ENCODE results near the gene APP.

Gene APP

GRCh38 chr21:26098772-26099397 is 71.7 kb downstream of the APP start:
- H3K9me2 ChIP-seq (replicated peaks; ENCODE audit: insufficient read depth, low read length): no peaks in the 10 kb centered on the region
- no peak overlapping the region for H3K4me2 ChIP-seq (ENCODE audit: low read depth, low read length)
- peaks cover 13% of the 10 kb centered on the region; the same call in 1 of the 2 replicates for H3K79me2 ChIP-seq (ENCODE audit: low read length)
- no peak overlapping the region for H3K27ac ChIP-seq (ENCODE audit: low read length)
- no peak overlapping the region for H3K4me3 ChIP-seq (ENCODE audit: low read length)
- H3K27me3 ChIP-seq (replicated peaks; ENCODE audit: insufficient read depth, low read length): no peaks in the 10 kb centered on the region
- no peak overlapping the region for H2AFZ ChIP-seq (ENCODE audit: low read length)
- no peaks in the 10 kb centered on the region for H3K4me1 ChIP-seq (ENCODE audit: low read length)
- H3K9ac ChIP-seq (ENCODE audit: low read length): no peak overlapping the region
- H3F3A ChIP-seq (ENCODE audit: insufficient read depth, low read length): no peaks in the 10 kb centered on the region
- no peaks in the 10 kb centered on the region for H3K36me3 ChIP-seq (replicated peaks; ENCODE audit: insufficient read depth, low read length)
- no peaks in the 10 kb centered on the region for H4K20me1 ChIP-seq (ENCODE audit: insufficient read depth, low read length)
- H3K9me3 ChIP-seq (replicated peaks; ENCODE audit: insufficient read depth, low read length): no peaks in the 10 kb centered on the region
- no peak for DNase-seq
- TF ChIP-seq CTCF (IDR thresholded peaks at IDR 0.05; ENCODE audit: low read length): no peak
- TF ChIP-seq EZH2phosphoT487 (IDR thresholded peaks at IDR 0.05; ENCODE audit: low read length): no peak
- TF ChIP-seq EZH2 (optimal IDR thresholded peaks at IDR 0.05; ENCODE audit: low read depth, low read length): no peak

- TF ChIP-seq CTCF (IDR thresholded peaks at IDR 0.05; ENCODE audit: low read length): no peak
- TF ChIP-seq EZH2phosphoT487 (IDR thresholded peaks at IDR 0.05; ENCODE audit: low read length): no peak
- TF ChIP-seq EZH2 (optimal IDR thresholded peaks at IDR 0.05; ENCODE audit: low read depth, low read length): no peak
- no peaks in the 10 kb centered on the region for H3K4me1 ChIP-seq (ENCODE audit: low read length)
Observed at GRCh38 chr21:26097475-26097874, 73.1 kb downstream of the APP start.

GRCh38 chr21:26096494-26097371 is 73.8 kb downstream of the APP start:
- no peaks in the 10 kb centered on the region for H3K36me3 ChIP-seq (replicated peaks; ENCODE audit: insufficient read depth, low read length)
- no peak overlapping the region for H3K27ac ChIP-seq (ENCODE audit: low read length)
- no peak for DNase-seq
- H4K20me1 ChIP-seq (ENCODE audit: insufficient read depth, low read length): no peaks in the 10 kb centered on the region
- H3K4me2 ChIP-seq (ENCODE audit: low read depth, low read length): no peak overlapping the region
- H3K9me2 ChIP-seq (replicated peaks; ENCODE audit: insufficient read depth, low read length): no peaks in the 10 kb centered on the region
- H3K9ac ChIP-seq (ENCODE audit: low read length): no peak overlapping the region
- H3K4me1 ChIP-seq (ENCODE audit: low read length): no peaks in the 10 kb centered on the region
- H3K79me2 ChIP-seq (ENCODE audit: low read length): peaks cover 13% of the 10 kb centered on the region; the same call in 1 of the 2 replicates
- no peaks in the 10 kb centered on the region for H3K9me3 ChIP-seq (replicated peaks; ENCODE audit: insufficient read depth, low read length)
- H3K4me3 ChIP-seq (ENCODE audit: low read length): no peak overlapping the region
- no peaks in the 10 kb centered on the region for H3K27me3 ChIP-seq (replicated peaks; ENCODE audit: insufficient read depth, low read length)
- no peaks in the 10 kb centered on the region for H3F3A ChIP-seq (ENCODE audit: insufficient read depth, low read length)
- TF ChIP-seq EZH2 (optimal IDR thresholded peaks at IDR 0.05; ENCODE audit: low read depth, low read length) (no peak), CTCF (IDR thresholded peaks at IDR 0.05; ENCODE audit: low read length) (no peak), EZH2phosphoT487 (IDR thresholded peaks at IDR 0.05; ENCODE audit: low read length) (no peak)
- H2AFZ ChIP-seq (ENCODE audit: low read length): no peak overlapping the region

More at GRCh38 chr21:26097475-26097874, 73.1 kb downstream of the APP start:
- H3K9ac ChIP-seq (ENCODE audit: low read length): no peak overlapping the region
- H3K9me2 ChIP-seq (replicated peaks; ENCODE audit: insufficient read depth, low read length): no peaks in the 10 kb centered on the region
- no peak overlapping the region for H3K4me3 ChIP-seq (ENCODE audit: low read length)
- peaks cover 13% of the 10 kb centered on the region; the same call in 1 of the 2 replicates for H3K79me2 ChIP-seq (ENCODE audit: low read length)
- H3F3A ChIP-seq (ENCODE audit: insufficient read depth, low read length): no peaks in the 10 kb centered on the region
- H3K27ac ChIP-seq (ENCODE audit: low read length): no peak overlapping the region
- DNase-seq: no peak
- no peaks in the 10 kb centered on the region for H3K9me3 ChIP-seq (replicated peaks; ENCODE audit: insufficient read depth, low read length)
- no peaks in the 10 kb centered on the region for H3K27me3 ChIP-seq (replicated peaks; ENCODE audit: insufficient read depth, low read length)
- no peak overlapping the region for H3K4me2 ChIP-seq (ENCODE audit: low read depth, low read length)
- no peak overlapping the region for H2AFZ ChIP-seq (ENCODE audit: low read length)
- H4K20me1 ChIP-seq (ENCODE audit: insufficient read depth, low read length): no peaks in the 10 kb centered on the region
- H3K36me3 ChIP-seq (replicated peaks; ENCODE audit: insufficient read depth, low read length): no peaks in the 10 kb centered on the region
